HG02870 (cell line): Measurements from ENCODE around the gene CRLF1.

ENCODE experiments used
- ATAC-seq: cut with Tn5 transposase; IDR thresholded peaks from one replicate; pipeline ENCODE4 v1.9.1; 2021; ENCODE audit warnings: mild to moderate bottlenecking, moderate library complexity; ENCODE audit not compliant: unreplicated experiment

CRLF1 gene, protein sequence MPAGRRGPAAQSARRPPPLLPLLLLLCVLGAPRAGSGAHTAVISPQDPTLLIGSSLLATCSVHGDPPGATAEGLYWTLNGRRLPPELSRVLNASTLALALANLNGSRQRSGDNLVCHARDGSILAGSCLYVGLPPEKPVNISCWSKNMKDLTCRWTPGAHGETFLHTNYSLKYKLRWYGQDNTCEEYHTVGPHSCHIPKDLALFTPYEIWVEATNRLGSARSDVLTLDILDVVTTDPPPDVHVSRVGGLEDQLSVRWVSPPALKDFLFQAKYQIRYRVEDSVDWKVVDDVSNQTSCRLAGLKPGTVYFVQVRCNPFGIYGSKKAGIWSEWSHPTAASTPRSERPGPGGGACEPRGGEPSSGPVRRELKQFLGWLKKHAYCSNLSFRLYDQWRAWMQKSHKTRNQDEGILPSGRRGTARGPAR

DNA sequence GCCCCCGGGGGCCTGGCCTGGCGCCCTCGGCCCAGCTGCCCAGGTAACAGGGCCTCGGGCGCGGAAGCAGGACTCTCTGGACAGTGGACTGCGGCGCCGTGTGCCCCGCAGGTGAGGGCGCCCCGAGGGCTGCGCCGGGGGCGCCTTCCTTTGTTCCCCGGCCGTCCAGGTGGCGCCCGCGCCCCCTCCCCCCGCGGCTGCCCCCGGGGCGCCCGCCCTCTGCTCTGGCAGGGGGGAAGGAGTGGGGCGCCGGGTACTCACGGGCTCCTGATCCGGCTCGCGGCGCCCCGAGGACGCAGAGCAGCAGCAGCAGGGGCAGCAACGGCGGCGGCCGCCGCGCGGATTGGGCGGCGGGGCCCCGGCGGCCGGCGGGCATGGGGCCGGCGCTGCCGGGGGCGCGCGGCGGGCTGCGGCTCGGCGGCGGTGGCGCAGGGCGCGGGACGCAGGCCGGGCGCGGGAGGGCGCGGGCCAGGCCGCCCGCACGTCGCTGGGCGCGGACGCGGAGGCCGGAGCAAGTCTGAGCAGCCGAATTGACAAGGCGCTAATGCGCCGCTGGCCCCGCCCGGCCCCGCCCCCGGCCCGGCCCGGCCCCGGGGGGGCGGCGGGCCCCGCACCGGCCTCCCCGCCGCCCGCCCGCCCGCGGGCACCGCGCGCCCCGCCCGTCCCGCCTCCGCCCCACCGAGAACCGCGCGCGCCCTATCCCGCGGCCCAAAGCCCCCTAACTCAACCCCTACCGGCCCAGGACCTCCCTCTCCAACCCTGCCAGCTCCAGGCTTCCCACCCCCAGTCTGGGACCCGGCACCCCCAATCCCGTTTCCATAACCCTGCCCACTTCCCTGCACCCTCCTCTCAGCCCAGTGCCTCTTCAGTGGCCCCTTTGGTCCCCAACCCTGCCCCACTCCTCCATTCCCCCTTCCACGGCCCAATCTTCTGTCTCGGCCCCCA lies at the start of gene CRLF1:
Gene CRLF1, minus strand, starts transcription at position 519 of the 945 bp plus-strand sequence. Its CDS starts 143 bp downstream, at position 376.
- no peak for ATAC-seq

DNA sequence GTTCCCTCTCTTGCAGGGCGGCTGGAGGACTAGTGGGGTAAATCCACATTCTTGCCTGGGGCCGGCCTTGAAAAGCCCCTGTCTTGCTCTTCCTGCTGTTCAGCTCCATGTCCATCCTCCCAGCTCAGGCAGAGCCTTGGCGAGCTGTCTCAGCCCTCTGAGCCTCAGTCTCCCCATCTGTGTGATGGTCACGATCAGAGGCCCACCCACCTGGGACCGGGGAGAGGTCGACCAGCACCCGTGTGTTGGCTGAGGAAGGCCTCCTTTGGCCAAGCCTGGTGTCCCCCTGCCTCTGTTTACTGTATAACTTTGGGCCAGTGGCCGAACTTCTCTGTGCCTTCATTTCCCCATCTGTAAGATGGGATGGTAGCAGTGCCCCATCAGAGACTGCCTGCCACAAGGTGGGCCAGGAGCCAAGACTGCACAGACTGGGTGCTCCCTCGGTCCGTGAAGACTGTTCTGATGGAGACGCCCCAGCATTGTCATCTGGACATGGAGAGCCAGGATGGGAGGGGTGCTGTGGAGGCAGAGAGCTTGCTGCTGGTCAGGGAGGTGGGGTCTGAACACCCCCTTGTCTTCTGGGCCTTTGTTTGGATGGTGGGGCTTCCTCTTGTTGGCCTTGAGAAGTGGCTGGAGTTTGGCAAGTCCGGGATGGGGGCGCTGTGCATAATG lies 48.7 kb upstream of the CRLF1 start:
- no peak for ATAC-seq

DNA sequence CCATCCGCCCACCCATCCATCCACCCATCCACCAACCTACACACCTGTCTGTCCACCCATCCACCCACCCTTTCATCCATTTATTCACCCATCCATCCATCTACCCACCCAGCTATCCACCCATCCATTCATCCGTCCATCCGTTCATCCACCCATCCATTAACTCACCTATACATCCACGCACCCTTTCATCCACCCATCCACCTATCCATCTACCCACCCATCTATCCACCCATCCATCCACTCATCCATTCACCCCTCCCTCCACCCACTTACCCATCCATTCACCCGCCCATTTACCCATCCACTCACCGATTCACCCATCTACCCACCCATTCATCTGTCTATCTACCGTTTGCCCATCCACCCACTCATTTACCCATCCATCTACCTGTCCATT lies 47.9 kb upstream of the CRLF1 start:
- ATAC-seq: no peak

DNA sequence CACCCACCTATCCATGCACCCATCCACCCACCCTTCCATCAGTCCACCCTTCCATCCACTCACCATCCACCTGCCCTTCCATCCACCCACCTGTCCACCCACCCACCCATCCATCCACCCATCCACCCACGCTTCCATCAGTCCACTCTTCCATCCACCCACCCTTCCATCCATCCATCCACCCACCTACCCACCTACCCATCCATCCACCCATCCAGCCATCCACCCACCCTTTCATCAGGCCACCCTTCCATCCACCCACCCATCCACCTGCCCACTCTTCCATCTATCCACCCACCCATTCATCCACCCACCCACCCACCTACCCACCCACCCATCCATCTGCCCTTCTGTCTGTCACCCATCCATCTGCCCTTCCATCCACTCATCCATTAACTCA lies 47.3 kb upstream of the CRLF1 start:
- ATAC-seq: no peak

DNA sequence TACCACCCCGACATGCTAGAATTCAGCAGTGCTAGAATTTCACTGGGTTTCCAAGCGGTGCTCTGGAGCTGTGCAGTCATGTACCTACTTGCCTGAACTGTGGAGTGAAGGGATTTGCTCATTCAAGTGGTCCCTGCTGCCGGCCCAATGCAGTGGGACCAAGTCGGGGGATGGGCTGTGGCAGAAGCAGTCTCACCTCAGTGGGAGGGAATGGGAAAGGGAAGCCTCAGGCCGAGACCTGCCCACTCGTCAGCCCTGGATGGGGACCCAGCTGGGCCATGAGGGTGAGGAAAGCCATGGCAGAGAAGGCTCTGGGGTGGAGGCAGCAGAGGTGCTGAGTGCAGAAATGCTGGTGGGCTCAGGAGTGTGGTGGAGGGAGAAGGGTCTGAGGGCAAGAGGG lies 45.1 kb upstream of the CRLF1 start:
- ATAC-seq: no peak

DNA sequence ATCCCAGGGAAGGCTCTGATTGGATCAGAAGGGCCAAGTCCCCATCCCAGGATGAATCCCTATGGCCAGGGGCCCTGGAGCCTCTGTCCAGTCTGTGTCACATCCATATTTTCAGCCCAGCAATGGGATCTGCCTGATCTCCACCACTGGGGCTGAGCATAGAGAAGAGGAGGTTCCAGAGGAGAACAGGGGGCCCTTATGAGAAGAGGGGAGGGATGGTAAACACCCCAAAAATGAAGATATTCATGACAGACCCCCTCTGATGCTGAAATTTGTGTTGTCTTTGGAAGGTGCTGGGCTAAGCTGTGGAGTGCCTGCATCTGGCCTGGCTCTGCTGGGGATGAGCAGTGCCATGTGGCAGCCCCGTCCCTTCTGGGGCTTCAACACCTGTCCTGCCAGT lies 44.7 kb upstream of the CRLF1 start:
- no peak for ATAC-seq

DNA sequence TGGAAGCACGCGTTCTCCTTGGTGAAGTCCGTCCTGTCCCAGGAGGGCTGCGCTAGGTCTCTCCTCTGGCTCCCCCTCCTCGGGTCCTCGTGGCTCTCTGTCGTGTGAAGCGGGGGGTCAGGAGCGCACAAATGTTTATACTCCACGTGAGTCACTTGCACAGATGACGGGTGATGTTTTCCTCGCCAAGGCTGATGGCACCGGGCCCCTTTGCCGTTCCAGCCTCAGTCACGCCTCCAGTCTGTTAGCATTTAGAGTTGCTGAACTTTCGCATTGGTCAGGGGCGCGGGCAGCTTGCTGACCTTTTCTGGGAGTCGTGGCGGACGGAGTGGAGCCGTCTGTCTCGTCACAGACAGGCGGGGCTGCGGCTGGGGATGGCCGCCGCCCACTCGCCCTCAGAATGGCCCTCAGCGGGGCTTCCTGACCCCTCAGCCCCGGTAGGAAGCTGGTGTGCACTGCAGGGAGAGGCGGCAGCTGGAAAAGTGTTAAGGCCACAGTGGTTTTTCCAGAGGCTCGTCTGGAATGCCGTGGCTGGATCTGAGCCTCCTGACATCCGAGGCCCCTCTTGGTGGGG lies 44.0 kb upstream of the CRLF1 start:
- no peak for ATAC-seq

DNA sequence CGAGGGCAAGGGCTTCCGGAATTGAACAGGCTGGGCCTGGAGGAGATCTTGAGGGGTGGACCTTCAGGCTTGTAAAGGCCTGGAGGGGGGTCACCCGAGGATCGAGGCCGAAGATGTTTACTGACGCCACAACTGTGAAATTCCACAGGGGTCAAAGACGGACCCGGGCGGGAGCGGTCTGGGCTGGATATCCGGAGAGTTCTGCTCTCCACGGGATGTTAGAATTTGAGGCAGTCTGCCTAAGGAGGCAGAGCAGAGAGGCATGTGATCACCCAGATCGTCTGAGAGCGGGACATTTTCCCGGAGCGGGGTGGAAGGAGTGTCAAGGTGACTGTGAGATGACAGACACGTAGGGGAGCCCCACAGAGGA lies 43.4 kb upstream of the CRLF1 start:
- no peak for ATAC-seq

DNA sequence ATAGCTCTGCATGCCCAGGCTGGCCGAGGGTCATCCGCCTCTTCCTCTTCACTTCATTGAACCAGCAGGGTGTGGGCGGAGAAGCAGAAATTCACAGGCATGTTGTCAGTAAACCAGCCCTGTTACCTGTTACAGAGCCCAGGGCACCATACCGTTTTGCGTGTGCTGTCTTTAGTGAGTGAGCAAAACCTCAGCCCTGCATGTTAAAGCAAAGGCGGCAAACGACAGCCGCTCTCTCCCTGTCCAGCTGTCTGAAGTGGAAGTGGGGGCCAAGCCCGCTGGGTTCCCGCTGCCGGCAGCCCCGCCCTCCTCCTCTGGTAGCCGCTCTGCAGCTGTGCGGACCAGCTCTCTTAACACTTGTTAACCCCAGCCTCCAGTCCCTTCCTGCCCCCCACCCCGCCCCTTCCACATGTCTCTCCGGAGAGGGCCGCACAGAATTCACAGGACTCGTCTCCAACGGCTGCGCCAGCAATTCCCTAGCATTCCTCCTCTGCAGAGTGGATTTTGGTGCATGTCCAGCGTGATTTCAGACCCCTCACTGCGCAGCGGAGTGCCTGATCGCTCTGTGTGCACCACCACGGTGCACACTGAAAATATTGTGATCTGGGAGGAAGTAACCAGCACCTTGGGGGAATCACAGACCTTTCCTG lies 42.9 kb upstream of the CRLF1 start:
- no peak for ATAC-seq

DNA sequence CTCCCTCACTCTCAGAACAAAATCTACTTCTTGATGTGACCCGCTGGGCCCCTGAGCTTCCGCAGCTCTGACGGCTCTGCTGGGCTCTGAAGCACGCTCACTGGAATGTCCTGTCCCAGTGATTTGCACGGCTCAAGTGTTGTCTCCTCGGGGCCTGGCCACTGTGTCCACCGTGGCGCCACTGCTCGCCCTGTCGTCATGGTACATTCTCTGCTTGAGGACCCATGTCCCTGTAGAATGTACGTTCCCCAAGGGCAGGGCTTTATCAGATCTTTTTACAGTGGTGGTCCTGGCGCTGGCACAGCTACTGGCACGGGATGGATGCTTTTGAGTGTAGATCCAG lies 42.3 kb upstream of the CRLF1 start:
- ATAC-seq: no peak

DNA sequence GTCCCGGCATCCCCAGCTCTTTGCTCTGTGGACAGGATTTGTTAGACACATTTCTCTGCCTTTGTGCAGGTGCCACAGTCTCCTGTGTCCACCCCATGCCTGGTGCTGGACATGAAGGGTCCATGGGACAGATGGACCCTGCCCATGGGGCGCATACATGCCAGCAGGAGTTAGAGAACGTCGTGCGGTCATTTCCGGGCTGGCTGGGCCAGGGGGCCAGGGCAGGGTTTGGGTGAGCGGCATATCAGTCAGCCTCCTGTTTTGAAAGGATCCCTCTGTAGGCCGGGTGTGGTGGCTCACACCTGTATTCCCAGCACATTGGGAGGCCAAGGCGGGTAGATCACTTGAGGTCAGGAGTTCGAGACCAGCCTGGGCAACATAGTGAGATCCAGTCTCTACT lies 41.2 kb upstream of the CRLF1 start:
- no peak for ATAC-seq

DNA sequence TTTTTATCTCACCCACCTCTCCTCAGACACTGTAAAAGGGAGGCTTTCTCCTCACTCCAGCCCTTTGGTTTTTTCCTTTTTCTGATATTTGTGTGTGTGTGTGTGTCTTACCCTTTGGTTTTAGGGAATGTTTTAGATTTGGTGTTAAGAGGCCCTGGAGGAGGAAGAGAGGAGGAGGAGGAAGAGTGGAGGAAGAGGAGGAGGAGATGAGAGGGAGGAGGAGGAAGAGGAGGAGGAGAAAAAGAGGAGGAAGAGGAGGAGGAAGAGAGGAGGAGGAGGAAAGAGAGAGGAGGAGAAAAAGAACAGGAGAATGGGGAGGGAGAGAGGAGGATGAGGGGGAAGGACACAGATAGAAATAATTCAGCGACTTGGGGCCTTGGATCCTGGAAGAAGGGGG lies 40.8 kb upstream of the CRLF1 start:
- no peak for ATAC-seq

DNA sequence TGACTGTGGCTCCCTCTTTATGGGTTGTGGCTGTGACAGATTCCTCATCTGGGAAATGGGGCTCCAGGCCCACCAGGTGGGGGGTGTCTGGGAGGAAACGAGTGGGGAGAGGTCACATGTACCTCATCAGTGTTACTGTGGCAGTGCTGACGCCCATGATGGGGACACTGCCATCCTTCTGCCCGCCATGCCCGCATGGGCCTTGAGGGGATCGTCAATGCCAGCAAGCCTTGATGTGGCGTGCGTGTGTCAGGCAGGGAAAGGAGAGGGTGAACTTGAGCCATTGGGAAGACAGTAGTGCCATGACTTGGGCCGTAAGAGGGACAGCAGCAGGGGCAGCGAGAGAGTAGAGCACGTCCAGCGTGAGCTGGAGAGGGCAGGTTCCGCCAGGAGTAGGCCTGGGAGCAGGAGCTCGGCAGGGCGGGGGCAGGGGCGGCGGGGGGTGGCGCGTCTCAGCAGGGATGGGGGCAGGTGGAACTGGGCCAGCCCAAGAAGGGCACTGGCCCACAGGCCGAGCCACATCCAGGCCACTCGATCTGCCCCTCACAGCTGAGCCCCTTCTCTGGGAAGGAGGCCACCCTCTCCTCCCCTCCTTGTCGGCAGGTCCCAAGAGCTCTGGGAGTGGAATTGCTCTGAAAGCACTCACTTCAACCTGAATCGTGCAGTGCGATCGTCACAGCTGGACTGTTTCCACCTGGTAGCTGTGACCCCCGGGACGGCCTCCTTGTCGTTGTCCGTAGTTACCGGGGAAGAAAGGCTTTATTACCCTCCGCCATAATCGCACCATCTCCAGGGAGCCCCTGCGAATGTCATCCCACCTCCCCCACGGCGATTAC lies 40.2 kb upstream of the CRLF1 start:
- no peak for ATAC-seq

DNA sequence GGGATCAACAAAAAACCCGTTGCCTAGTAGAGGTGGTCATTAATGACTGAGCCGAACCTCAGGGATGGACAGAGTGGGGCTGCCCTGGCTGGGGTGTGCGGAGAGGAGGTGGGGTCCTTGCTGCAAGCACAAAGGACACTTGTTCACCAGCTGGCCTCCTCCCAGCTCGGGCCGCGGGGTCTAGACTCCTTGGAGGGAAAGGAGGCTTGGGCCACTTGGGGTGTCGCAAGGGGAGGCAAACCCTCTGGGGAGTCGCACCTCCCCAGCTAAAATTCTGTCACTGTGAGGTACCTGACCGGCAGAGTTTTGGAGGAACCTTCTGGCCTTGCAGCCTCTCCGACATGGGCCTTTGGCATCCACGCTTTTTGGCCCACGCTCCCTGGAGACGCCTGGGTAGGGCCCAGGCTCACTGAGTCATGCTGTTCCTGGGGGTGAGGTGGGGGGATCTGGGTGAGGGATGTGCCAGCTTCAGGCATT lies 38.5 kb upstream of the CRLF1 start:
- ATAC-seq: no peak

DNA sequence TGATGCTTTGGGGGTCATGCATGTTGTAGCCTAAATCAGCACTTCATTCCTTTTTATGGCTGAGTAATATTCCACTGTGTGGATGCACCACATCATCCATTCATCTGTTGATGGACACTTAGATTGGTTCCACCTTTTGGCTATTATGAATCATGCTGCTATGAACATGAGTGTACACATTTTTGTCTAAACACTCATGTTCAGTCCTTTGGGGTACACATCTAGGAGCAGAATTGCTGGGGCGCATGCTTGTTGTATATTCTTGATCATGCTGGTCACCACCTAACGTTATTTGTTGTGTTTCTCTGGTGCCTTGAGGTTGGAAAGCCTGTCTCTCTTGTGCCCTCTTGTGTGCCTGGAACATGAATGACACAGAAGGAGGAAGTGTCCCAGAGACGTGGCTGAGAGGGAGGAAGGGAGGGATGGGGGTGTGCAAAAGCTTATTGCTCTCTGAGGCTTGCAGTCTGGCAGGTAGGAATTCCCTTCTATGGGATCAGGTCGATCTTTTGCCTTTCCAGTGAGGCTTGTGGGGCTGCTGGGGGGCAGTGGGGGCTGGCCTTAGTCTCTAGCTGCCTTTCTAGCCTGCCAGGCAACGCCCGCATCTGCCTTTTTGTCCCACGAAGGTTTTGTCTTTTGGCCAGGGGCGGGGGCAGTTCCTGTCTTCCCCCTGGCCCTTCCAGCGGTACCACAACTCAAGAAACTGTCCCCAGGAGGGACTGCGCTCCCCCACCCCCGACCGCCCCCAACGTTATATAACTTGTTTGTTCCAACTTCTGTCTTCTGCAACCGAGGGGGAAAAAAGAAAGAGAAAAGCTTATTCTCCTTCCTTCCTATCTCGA lies 37.8 kb upstream of the CRLF1 start:
- no peak for ATAC-seq

DNA sequence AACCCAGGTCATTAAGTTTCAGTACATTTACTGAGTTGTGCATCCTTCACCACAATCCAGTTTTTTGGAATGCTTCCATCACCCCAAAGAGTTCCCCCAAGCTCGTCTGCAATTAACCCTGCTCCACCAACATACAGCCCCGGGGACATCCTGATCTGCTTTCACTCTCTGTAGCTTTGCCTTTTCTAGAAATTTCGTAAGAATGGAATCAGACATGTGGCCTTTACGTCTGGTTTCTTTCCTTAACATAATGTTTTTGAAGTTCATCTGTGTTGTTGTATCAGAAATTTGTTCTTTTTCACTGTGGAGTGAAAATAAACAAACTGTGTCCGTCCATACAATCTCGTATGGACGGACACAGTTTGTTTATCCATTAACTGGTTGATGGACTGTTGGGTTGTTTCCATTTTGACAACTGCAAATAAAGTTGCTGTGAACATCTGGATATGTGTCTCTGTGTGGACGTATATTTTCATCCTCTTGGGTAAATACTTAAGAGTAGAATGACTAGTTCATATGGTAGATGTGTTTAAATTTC lies 33.2 kb upstream of the CRLF1 start:
- ATAC-seq: no peak

DNA sequence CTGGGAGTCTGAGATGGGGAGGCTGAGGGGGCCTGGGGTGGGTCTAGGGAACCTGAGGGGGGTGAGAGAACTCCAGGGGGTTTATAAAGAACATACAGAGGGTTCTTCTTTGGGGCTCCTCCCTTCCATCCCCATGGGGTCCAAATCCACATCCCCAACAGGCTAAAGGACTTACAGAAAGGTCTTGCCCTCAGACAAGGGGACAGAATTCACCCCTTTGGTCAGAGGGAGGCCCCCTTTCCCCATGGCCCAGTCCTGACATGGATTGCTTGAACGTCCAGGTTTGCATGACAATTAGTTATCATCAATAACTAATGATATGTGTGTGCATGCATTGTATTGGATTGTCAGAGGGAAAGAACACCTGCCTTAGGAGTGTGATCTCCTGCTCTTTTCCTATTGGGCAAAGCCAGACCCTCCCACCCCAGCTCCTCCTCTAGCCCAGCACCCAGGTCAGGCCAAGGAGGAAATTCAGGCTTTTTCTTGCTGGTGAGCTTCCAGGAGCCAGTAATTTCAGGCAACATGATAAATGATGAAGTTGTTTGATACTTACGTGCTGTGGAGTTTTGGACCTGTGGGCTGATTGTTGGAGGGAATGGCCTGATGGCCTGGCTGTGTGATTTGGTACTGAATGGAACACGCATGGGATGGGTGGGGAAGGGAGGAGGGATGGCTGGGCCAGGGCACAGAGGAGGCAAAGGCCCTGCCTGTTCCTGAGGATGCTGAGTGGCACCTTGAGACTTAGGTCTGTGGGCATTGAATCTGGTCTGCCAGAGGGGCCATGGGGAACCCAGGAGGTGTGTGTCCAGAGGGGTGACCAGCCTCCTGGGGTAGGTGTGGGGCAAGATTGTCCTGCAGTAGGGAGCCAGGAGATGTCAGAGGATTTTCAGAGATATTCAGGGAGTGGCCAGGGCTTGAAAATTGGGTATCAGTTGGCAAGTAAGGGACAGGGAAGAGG lies 31.4 kb upstream of the CRLF1 start:
- no peak for ATAC-seq
